Endodermal cell (in vitro differentiated cells): Measurements from ENCODE around the gene CYLD. TPM values are rescaled to one million over a fixed set of nuclear protein-coding genes. Genes with fewer than 3 reads are reported as not detected.

Source experiments
- DNase-seq: peaks from one replicate; pipeline ENCODE4 v3.0.0-alpha.2; 2017
- H3K27ac ChIP-seq: 2 replicates; pipeline ENCODE4 v1.5.1; 2013; ENCODE audit warnings: mild to moderate bottlenecking, low read depth, low read length, moderate library complexity
- H3K27me3 ChIP-seq: 2 replicates; pipeline ENCODE4 v1.6.1; 2013; ENCODE audit warnings: mild to moderate bottlenecking, low read length, moderate library complexity; ENCODE audit not compliant: insufficient read depth, control insufficient read depth, poor library complexity, severe bottlenecking
- H3K36me3 ChIP-seq: 2 replicates; pipeline ENCODE4 v1.7.0; 2013; ENCODE audit warnings: mild to moderate bottlenecking, low read length, moderate library complexity; ENCODE audit not compliant: control insufficient read depth, insufficient read depth
- H3K4me1 ChIP-seq: one replicate; pipeline ENCODE4 v1.7.0; 2013; ENCODE audit warnings: low read length; ENCODE audit not compliant: control insufficient read depth, insufficient read depth
- H3K4me3 ChIP-seq: 2 replicates; pipeline ENCODE4 v1.5.1; 2013; ENCODE audit warnings: mild to moderate bottlenecking, low read length, moderate library complexity
- H3K9ac ChIP-seq: 2 replicates; pipeline ENCODE4 v1.6.1; 2013; ENCODE audit warnings: mild to moderate bottlenecking, low read length, moderate library complexity; ENCODE audit not compliant: poor library complexity, severe bottlenecking; ENCODE audit errors: extremely low read depth
- H3K9me3 ChIP-seq: 2 replicates; pipeline ENCODE4 v1.6.1; 2013; ENCODE audit warnings: mild to moderate bottlenecking, low read length, moderate library complexity; ENCODE audit not compliant: control insufficient read depth
- H3K27ac Mint-ChIP-seq: 2 replicates; pipeline ENCODE4 v1.8.0; 2020; ENCODE audit warnings: mixed read lengths
- H3K27me3 Mint-ChIP-seq: 2 replicates; pipeline ENCODE4 v1.8.0; 2021; ENCODE audit warnings: mild to moderate bottlenecking, mixed read lengths; ENCODE audit not compliant: insufficient read depth
- H3K36me3 Mint-ChIP-seq: 2 replicates; pipeline ENCODE4 v1.8.0; 2020; ENCODE audit warnings: low read depth, mixed read lengths
- H3K4me1 Mint-ChIP-seq: 2 replicates; pipeline ENCODE4 v1.8.0; 2020; ENCODE audit warnings: mixed read lengths
- H3K4me3 Mint-ChIP-seq: 2 replicates; pipeline ENCODE4 v1.8.0; 2020; ENCODE audit warnings: mild to moderate bottlenecking, moderate library complexity, mixed read lengths
- H3K9me3 Mint-ChIP-seq: 2 replicates; pipeline ENCODE4 v1.8.0; 2020; ENCODE audit warnings: mild to moderate bottlenecking, mixed read lengths
- CTCF ChIP-seq: fragments of 200-600 bp; sonication (generic); conservative IDR thresholded peaks from 2 replicates; pipeline ENCODE4 v1.5.0; 2021; ENCODE audit warnings: antibody characterized with exemption, mild to moderate bottlenecking
- WGBS, 2 experiments: methylation state at CpG; one replicate each; pipeline versions ENCODE4 v1.1.5 to v1.1.7; 2013; ENCODE audit warnings: missing lambda C conversion rate in 2 of 2, mixed read lengths in 1 of 2; ENCODE audit not compliant: insufficient coverage in 1 of 2, insufficient read length in 1 of 2; 5-methylcytosine and 5-hydroxymethylcytosine counted together
- total RNA-seq, 2 donors: library from RNA; stranded (reverse); fragmentation: NEBNext Ultra II Directional in 1 of 2; extraction: Animal tissue kit (Norgen Biotek cat#: 25700) in 1 of 2; gene quantifications; 2 replicates in 1 of 2; 3 replicates in 1 of 2; pipeline ENCODE4 v1.2.1, GENCODE V29; 2021

CYLD gene
- total RNA-seq, 2 donors from 2014 or later = 12.7 TPM

GRCh38 chr16:50762241-50762640 is 20.4 kb downstream of the CYLD start:
- no peak overlapping the region for H3K9ac ChIP-seq
- WGBS, 2 experiments = 83 to 93% methylated on average over 1 to 3 of the region's 3 CpGs
- H3K9me3 ChIP-seq = peaks cover 23% of the 10 kb centered on the region
- Mint-ChIP-seq H3K36me3 (peaks cover 17% of the 10 kb centered on the region), H3K9me3 (peaks cover 16% of the 10 kb centered on the region), H3K4me1 (peaks cover 6% of the 10 kb centered on the region), H3K27me3 (no peaks in the 10 kb centered on the region), H3K27ac (no peak overlapping the region), H3K4me3 (no peak overlapping the region)
- no peaks in the 10 kb centered on the region for H3K27me3 ChIP-seq
- TF ChIP-seq CTCF = no peak
- H3K4me3 ChIP-seq = no peak overlapping the region
- peaks cover 5% of the 10 kb centered on the region for H3K36me3 ChIP-seq
- DNase-seq = no peak
- H3K4me1 ChIP-seq = no peaks in the 10 kb centered on the region
- H3K27ac ChIP-seq = no peak overlapping the region

- Mint-ChIP-seq H3K9me3 (peaks cover 16% of the 10 kb centered on the region), H3K27ac (no peak overlapping the region), H3K36me3 (peaks cover 17% of the 10 kb centered on the region), H3K27me3 (no peaks in the 10 kb centered on the region), H3K4me3 (no peak overlapping the region), H3K4me1 (peaks cover 4% of the 10 kb centered on the region)
- Histone ChIP-seq H3K9ac (no peak overlapping the region), H3K4me3 (no peak overlapping the region), H3K27me3 (no peaks in the 10 kb centered on the region), H3K4me1 (no peaks in the 10 kb centered on the region), H3K27ac (no peak overlapping the region), H3K9me3 (peaks cover 23% of the 10 kb centered on the region), H3K36me3 (peaks cover 5% of the 10 kb centered on the region)
- no peak for TF ChIP-seq CTCF
- DNase-seq = no peak
- 87 to 100% methylated on average over 1 to 2 of the region's 2 CpGs for WGBS, 2 experiments
Measured at GRCh38 chr16:50763211-50763610, 21.3 kb downstream of the CYLD start.

GRCh38 chr16:50765260-50765659 is 23.4 kb downstream of the CYLD start:
- Histone ChIP-seq H3K4me1 (no peaks in the 10 kb centered on the region), H3K9ac (no peak overlapping the region), H3K27ac (no peak overlapping the region), H3K9me3 (peaks cover 23% of the 10 kb centered on the region), H3K4me3 (no peak overlapping the region), H3K36me3 (peaks cover 5% of the 10 kb centered on the region), H3K27me3 (no peaks in the 10 kb centered on the region)
- WGBS, 2 experiments = 92 to 100% methylated on average over 1 of the region's 1 CpG
- Mint-ChIP-seq H3K9me3 (peaks cover 16% of the 10 kb centered on the region), H3K27ac (no peak overlapping the region), H3K4me3 (no peak overlapping the region), H3K36me3 (peaks cover 20% of the 10 kb centered on the region), H3K27me3 (no peaks in the 10 kb centered on the region), H3K4me1 (peaks cover 4% of the 10 kb centered on the region)
- no peak for TF ChIP-seq CTCF
- DNase-seq = no peak
